Kidney (tissue), 14 donors: Measurements from ENCODE around the gene UPK1A. TPM values are rescaled to one million over a fixed set of nuclear protein-coding genes. Genes with fewer than 3 reads are reported as not detected.
A peak's percentile ranks its signal among the peaks of the same experiment; 100 is the strongest.
"Not testable (repeated sequence)": the region's sequence is repeated elsewhere in the genome, so short reads cannot be mapped to it uniquely, and the experiment has no call there.

Source experiments
- DNase-seq, 5 donors: peaks; one replicate each; pipeline ENCODE4 v3.0.0-alpha.2; 2013 to 2020
- FAIRE-seq: peaks from 2 replicates; lab custom pipeline; 2012; peaks lifted over from hg19 to GRCh38; lab: Jason Lieb, UNC
- H3K27ac ChIP-seq, 2 donors: one replicate each; pipeline ENCODE4 v1.7.0; 2013; ENCODE audit warnings: low read depth in 2 of 2, low read length in 2 of 2, inconsistent platforms in 1 of 2
- H3K27me3 ChIP-seq: one replicate; pipeline ENCODE4 v1.7.1; 2013; ENCODE audit warnings: low read length, inconsistent platforms; ENCODE audit not compliant: control insufficient read depth, insufficient read depth
- H3K36me3 ChIP-seq, 3 donors: one replicate each; pipeline versions ENCODE4 v1.7.0 to v1.7.1; 2013; ENCODE audit warnings: low read length in 3 of 3, control low read depth in 1 of 3, inconsistent platforms in 1 of 3; ENCODE audit not compliant: insufficient read depth in 3 of 3, control insufficient read depth in 2 of 3
- H3K4me1 ChIP-seq, 3 donors: one replicate each; pipeline versions ENCODE4 v1.7.0 to v1.7.1; 2013; ENCODE audit warnings: low read length in 3 of 3, inconsistent platforms in 1 of 3, low read depth in 1 of 3; ENCODE audit not compliant: control insufficient read depth in 2 of 3, insufficient read depth in 2 of 3
- H3K4me3 ChIP-seq, 3 donors: one replicate each; pipeline versions ENCODE4 v1.7.0 to v1.8.1; 2013; ENCODE audit warnings: low read length in 3 of 3, control low read depth in 1 of 3, inconsistent platforms in 1 of 3
- H3K9ac ChIP-seq, 3 donors: one replicate each; pipeline versions ENCODE4 v1.7.0 to v1.7.1; 2013; ENCODE audit warnings: low read length in 3 of 3, control low read depth in 1 of 3, inconsistent platforms in 1 of 3
- H3K9me3 ChIP-seq, 3 donors: one replicate each; pipeline versions ENCODE4 v1.7.0 to v1.7.1; 2013; ENCODE audit warnings: low read length in 3 of 3, control low read depth in 1 of 3, inconsistent platforms in 1 of 3; ENCODE audit not compliant: control insufficient read depth in 2 of 3, insufficient read depth in 1 of 3
- intact Hi-C: fragments of 100-400 bp; cut with DNase I; formaldehyde crosslinking; loops from one replicate; pipeline ENCODE4 v1.11.1; 2022
- polyA plus RNA-seq: library from polyadenylated mRNA; stranded (reverse); fragments of 350-450 nt; fragmentation: Illumina TruSeq; extraction: RNeasy Lipid Tissue Mini Kit (QIAGEN cat#74804); gene quantifications from one replicate; pipeline ENCODE4 v1.2.3, GENCODE V29; 2014; ENCODE audit warnings: low read depth, low replicate concordance; ENCODE audit not compliant: insufficient read depth
- total RNA-seq: library from RNA; stranded (reverse); fragmentation: NEBNext Ultra II Directional; extraction: Animal tissue kit (Norgen Biotek cat#: 25700); gene quantifications from one replicate; pipeline ENCODE4 v1.2.1, GENCODE V29; 2021
- TF ChIP-seq, protein P1 (sequence below): IDR thresholded peaks from 3 replicates; pipeline ENCODE4 v1.5.1; 2012; ENCODE audit warnings: mild to moderate bottlenecking, moderate library complexity, borderline replicate concordance; ENCODE audit not compliant: insufficient read depth; ENCODE audit errors: extremely low read depth
- donor health status: control.
- donor health status: control.
- donor health status: control.
- donor health status: control.
- donor health status: control.
- donor health status: DM: yes; HTN: yes; CAD: no.
- donor health status: Normal renal cell carcinoma (clear cell type).

The UPK1A gene
- total and polyA plus RNA-seq, 2 donors from 2014 or later: 0.32 TPM; not detected in 1

DNA sequence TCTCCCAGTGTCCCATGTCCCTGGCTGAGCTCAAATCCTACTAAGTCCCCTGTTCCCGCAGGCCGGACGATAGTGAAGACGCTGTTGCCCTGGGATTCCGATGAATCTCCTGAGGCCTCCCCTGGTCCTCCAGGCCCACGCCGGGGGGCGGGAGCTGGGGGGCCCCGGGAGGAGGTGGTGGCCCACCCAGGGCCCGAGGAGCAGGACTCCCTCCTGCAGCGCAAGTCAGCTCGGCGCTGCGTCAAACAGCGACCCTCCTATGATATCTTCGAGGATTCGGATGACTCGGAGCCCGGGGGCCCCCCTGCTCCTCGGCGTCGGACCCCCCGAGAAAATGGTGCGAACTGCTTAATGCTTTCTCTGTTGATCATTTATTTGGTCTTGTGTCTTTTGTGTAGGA, 57.4 kb downstream of the UPK1A start:
- no peak overlapping the region for H3K27ac ChIP-seq
- DNase-seq (no peak), FAIRE-seq (no peak)
- H3K36me3 ChIP-seq: peaks cover 5 to 74% (median 43%) of the 10 kb centered on the region in 3 donors
- TF ChIP-seq, protein P1, sequence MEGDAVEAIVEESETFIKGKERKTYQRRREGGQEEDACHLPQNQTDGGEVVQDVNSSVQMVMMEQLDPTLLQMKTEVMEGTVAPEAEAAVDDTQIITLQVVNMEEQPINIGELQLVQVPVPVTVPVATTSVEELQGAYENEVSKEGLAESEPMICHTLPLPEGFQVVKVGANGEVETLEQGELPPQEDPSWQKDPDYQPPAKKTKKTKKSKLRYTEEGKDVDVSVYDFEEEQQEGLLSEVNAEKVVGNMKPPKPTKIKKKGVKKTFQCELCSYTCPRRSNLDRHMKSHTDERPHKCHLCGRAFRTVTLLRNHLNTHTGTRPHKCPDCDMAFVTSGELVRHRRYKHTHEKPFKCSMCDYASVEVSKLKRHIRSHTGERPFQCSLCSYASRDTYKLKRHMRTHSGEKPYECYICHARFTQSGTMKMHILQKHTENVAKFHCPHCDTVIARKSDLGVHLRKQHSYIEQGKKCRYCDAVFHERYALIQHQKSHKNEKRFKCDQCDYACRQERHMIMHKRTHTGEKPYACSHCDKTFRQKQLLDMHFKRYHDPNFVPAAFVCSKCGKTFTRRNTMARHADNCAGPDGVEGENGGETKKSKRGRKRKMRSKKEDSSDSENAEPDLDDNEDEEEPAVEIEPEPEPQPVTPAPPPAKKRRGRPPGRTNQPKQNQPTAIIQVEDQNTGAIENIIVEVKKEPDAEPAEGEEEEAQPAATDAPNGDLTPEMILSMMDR: no peak
- H3K9ac ChIP-seq: no peak overlapping the region
- H3K4me1 ChIP-seq: peaks cover 0 to 8% (median 0%) of the 10 kb centered on the region in 3 donors
- H3K27me3 ChIP-seq: no peaks in the 10 kb centered on the region
- intact Hi-C loops: no loop called here
- no peaks in the 10 kb centered on the region for H3K9me3 ChIP-seq
- H3K4me3 ChIP-seq: no peak overlapping the region

DNA sequence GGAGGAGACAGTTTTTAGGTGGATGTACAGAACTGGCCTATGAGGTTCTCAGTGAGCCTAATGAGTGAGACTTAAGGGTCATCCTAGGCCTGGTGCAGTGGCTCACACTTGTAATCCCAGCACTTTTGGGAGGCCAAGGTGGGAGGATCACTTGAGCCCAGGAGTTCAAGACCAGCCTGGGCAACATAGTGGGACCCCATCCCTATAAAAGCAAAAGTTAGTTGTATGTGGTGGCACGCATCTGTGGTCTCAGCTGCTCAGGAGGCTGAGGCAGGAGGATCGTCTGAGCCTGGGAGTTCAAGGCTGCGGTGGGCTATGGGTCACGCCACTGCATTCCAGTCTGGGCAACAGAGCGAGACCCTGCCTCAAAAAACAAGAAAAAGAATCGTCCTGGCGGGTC, 57.8 kb downstream of the UPK1A start:
- peaks cover 5 to 79% (median 46%) of the 10 kb centered on the region in 3 donors for H3K36me3 ChIP-seq
- FAIRE-seq, H3K4me3 ChIP-seq, H3K9ac ChIP-seq, DNase-seq, H3K27me3 ChIP-seq, H3K9me3 ChIP-seq, H3K27ac ChIP-seq, intact Hi-C loops, H3K4me1 ChIP-seq: not testable (repeated sequence)

DNA sequence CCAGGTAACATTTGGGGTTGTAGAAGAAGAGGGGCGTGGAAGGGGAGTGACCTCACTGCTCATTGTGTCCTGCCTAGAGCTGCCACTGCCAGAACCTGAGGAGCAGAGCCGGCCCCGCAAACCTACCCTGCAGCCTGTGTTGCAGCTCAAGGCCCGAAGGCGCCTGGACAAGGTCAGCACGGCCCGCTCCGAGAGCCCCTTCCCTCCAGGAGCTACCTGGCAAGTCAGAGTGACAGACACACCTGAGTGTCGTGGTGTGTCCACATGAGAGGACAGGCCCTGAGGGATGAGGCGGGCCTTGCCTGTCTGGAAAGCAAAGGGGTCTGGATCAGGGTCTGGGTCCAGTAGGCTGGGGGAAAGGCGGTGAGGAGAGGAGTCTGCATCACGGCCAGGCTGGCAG, 58.2 kb downstream of the UPK1A start:
- DNase-seq (peak in 1 of 5 donors; percentile 70), FAIRE-seq (no peak)
- no peak overlapping the region for H3K9ac ChIP-seq
- peaks cover 0 to under 1% (median 0%) of the 10 kb centered on the region in 3 donors for H3K4me1 ChIP-seq
- H3K4me3 ChIP-seq: no peak overlapping the region
- intact Hi-C loops: no loop called here
- no peak overlapping the region for H3K27ac ChIP-seq
- H3K9me3 ChIP-seq: no peaks in the 10 kb centered on the region
- H3K27me3 ChIP-seq: no peaks in the 10 kb centered on the region
- TF ChIP-seq, protein P1: no peak
- peaks cover 5 to 83% (median 51%) of the 10 kb centered on the region in 3 donors for H3K36me3 ChIP-seq

DNA sequence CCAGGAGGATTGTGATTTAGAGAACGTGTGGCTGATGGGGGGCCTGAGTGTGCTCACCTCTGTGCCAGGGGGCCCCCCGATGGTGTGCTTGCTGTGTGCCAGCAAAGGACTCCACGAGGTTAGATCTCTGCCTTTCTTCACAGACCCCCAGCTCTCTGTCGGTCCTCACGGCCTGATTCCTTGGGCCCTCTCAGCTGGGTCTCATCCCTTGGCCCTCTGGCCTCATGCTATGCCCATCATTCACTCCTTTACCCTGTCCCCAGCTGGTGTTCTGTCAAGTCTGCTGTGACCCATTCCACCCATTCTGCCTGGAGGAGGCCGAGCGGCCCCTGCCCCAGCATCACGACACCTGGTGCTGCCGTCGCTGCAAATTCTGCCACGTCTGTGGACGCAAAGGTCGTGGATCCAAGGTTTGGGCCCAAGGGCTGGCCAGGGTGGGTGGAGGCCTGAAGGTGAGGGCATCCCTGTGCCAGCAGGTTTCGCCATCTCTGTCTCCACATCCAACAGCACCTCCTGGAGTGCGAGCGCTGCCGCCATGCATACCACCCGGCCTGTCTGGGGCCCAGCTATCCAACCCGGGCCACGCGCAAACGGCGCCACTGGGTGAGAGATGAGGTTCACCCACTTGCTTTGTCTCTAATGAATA, 59.0 kb downstream of the UPK1A start:
- intact Hi-C loops: no loop called here
- H3K4me1 ChIP-seq: no peaks in the 10 kb centered on the region
- FAIRE-seq: no peak
- no peaks in the 10 kb centered on the region for H3K9me3 ChIP-seq
- peaks cover 5 to 87% (median 56%) of the 10 kb centered on the region in 3 donors for H3K36me3 ChIP-seq
- no peaks in the 10 kb centered on the region for H3K27me3 ChIP-seq
- no peak for DNase-seq
- TF ChIP-seq, protein P1: no peak
- no peak overlapping the region for H3K9ac ChIP-seq
- H3K27ac ChIP-seq: no peak overlapping the region
- H3K4me3 ChIP-seq: no peak overlapping the region
